ENCODE results near the gene ENDOV. TPM values are rescaled to one million over a fixed set of nuclear protein-coding genes. Genes with fewer than 3 reads are reported as not detected.

ENDOV gene
- total and polyA plus RNA-seq, 11 donors = 4.2 to 16.2 (median 9.4) TPM

DNA sequence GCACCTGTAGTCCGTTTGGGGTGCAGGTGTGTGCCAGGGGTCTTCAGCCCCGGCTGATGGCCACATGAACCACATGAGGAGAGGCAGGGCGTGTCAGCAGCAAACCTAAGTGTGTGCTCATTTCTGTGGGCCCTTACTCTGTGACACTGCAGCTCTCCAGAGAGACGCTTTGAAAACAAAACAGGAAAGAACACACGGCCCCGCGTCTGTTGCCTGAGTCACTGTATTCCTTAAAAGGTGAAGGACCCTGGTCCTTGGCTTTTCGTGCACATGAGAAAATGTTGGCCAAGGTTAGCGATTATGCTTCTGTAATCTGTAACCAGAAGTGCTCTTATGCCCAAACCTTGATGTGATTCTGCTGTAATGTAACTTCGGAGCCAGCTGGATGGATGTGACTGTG, 22.6 kb downstream of the ENDOV start:
- intact Hi-C loops (cut with DNase I) = loop anchor here in 1 of 10 donors (10.0 kb wide), 1 partner anchor 427 kb away; no protein-coding TSS in a partner anchor
- Histone ChIP-seq H3K27ac (no peak overlapping the region), H3K27me3 (no peaks in the 10 kb centered on the region), H3K9me3 (no peaks in the 10 kb centered on the region), H3K4me1 (no peaks in the 10 kb centered on the region), H3K36me3 (peaks cover 0 to 5% (median 0%) of the 10 kb centered on the region in 9 donors), H3K4me3 (no peak overlapping the region)
- ATAC-seq (no peak), DNase-seq (no peak)
- TF ChIP-seq, protein P1, sequence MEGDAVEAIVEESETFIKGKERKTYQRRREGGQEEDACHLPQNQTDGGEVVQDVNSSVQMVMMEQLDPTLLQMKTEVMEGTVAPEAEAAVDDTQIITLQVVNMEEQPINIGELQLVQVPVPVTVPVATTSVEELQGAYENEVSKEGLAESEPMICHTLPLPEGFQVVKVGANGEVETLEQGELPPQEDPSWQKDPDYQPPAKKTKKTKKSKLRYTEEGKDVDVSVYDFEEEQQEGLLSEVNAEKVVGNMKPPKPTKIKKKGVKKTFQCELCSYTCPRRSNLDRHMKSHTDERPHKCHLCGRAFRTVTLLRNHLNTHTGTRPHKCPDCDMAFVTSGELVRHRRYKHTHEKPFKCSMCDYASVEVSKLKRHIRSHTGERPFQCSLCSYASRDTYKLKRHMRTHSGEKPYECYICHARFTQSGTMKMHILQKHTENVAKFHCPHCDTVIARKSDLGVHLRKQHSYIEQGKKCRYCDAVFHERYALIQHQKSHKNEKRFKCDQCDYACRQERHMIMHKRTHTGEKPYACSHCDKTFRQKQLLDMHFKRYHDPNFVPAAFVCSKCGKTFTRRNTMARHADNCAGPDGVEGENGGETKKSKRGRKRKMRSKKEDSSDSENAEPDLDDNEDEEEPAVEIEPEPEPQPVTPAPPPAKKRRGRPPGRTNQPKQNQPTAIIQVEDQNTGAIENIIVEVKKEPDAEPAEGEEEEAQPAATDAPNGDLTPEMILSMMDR (IDR thresholded peaks at IDR 0.05) = no peak
- TF ChIP-seq POLR2A (IDR thresholded peaks at IDR 0.05) = no peak
- 78 to 84% (median 82%) methylated on average over 10 of the region's 10 CpGs for WGBS, 4 donors

DNA sequence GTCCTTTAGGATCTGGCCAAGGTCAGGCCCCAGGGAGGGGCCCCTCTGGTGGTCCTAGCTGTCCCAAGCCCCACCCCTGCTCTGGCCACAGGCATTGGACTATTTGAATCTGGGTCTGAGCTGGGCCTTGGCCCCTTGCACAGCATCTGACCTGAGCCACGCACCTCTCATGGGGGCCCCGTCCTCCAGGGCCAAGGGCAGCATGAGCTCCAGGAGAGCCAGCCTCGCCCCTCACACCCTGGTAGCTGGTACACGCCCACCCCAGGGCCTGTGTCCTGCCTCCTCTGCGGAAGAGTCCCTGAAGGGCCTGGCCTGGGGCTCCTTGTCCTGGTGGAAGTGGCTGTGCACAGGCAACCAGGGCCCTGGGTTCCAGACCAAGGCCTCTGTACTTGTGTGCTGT, 23.8 kb downstream of the ENDOV start:
- 82 to 98% (median 95%) methylated on average over 3 to 5 of the region's 5 CpGs for WGBS, 4 donors
- DNase-seq (no peak), ATAC-seq (no peak)
- Histone ChIP-seq H3K27me3 (peaks cover 0 to 2% (median 0%) of the 10 kb centered on the region in 9 donors), H3K36me3 (peaks cover 0 to 5% (median 0%) of the 10 kb centered on the region in 9 donors), H3K9me3 (no peaks in the 10 kb centered on the region), H3K4me1 (no peaks in the 10 kb centered on the region), H3K4me3 (no peak overlapping the region), H3K27ac (no peak overlapping the region)
- TF ChIP-seq, protein P1 (IDR thresholded peaks at IDR 0.05) = no peak
- TF ChIP-seq POLR2A (IDR thresholded peaks at IDR 0.05) = no peak
- intact Hi-C loops (cut with DNase I) = loop anchor here in 1 of 10 donors (10.0 kb wide), 1 partner anchor 426 kb away; no protein-coding TSS in a partner anchor

DNA sequence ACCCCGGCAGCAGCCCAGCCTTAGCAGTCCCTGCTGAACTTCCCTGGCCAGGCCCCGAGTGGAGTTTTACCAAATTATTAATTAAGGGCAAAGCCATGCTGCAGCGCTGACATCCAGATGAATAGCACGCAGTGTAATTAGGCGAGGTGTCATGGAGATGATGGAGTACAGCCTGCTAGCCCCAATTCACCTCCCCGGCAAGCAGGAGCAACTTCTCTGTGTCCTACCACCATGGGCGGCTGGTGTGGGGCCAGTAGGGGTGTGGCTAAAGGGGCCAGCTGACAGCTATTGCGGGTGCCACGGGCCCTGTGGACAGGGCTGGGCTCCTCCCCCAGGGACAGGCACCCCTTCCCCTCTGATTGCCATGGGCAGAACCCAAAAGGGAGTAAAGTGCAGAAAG, 24.5 kb downstream of the ENDOV start:
- WGBS, 4 donors = 72 to 80% (median 79%) methylated on average over 7 to 9 of the region's 9 CpGs
- TF ChIP-seq POLR2A (IDR thresholded peaks at IDR 0.05) = no peak
- TF ChIP-seq, protein P1 (IDR thresholded peaks at IDR 0.05) = no peak
- intact Hi-C loops (cut with DNase I) = loop anchor here in 1 of 10 donors (10.0 kb wide), 1 partner anchor 425 kb away; no protein-coding TSS in a partner anchor

DNA sequence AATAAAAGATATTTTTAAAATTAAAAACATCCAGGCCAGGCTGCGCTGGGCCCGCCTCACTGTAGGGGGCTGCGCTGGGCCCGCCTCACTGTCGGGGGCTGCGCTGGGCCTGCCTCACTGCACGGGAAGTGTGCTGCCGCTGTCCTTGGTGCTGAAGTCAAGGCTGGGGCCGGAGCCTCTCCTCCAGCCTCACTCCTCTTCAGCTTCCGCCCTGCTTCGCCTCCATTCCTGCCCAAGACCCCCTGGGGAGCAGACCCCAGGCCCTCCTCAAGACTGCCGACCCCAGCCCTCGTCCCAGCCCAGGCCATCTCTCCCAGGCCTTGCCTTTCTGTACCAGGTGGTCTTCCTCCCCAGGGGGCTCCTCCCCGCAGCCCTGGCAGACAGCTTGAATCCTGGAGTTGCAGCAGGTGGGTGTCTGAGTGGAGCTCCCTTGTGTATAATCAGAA, 26.2 kb downstream of the ENDOV start:
- no peak overlapping the region for H3K27ac ChIP-seq
- no peaks in the 10 kb centered on the region for H3K9me3 ChIP-seq
- TF ChIP-seq POLR2A (IDR thresholded peaks at IDR 0.05) = no peak
- TF ChIP-seq, protein P1 (IDR thresholded peaks at IDR 0.05) = no peak
- peak in 1 of 5 donors; percentile 50 for DNase-seq
- no peak overlapping the region for H3K4me3 ChIP-seq
- H3K4me1 ChIP-seq = no peaks in the 10 kb centered on the region
- intact Hi-C loops (cut with DNase I) = no loop called here
- WGBS, 4 donors = 21 to 31% (median 26%) methylated on average over 14 of the region's 14 CpGs
- peaks cover 0 to 4% (median 0%) of the 10 kb centered on the region in 9 donors for H3K36me3 ChIP-seq
- ATAC-seq = peak in 1 of 4 donors; percentile 69
- H3K27me3 ChIP-seq = peaks cover 0 to 4% (median 0%) of the 10 kb centered on the region in 9 donors

More for the DNA sequence above, 24.5 kb downstream of the ENDOV start:
- Histone ChIP-seq H3K9me3 (no peaks in the 10 kb centered on the region), H3K4me3 (no peak overlapping the region), H3K27me3 (peaks cover 0 to 4% (median 0%) of the 10 kb centered on the region in 9 donors), H3K27ac (no peak overlapping the region), H3K4me1 (no peaks in the 10 kb centered on the region), H3K36me3 (peaks cover 0 to 5% (median 0%) of the 10 kb centered on the region in 9 donors)
- ATAC-seq = no peak
- no peak for DNase-seq
